Liver (tissue), 3 donors: Measurements from ENCODE around the gene GNB1L.

Experiments
- RXRA ChIP-seq, 2 donors: IDR thresholded peaks; 2 replicates each; pipeline ENCODE4 v1.6.1; 2017 to 2018; ENCODE audit warnings: antibody characterized with exemption in 2 of 2, mild to moderate bottlenecking in 1 of 2
- TF ChIP-seq, protein P1 (sequence below): fragments of 150-350 bp; IDR thresholded peaks from 2 replicates; pipeline ENCODE4 v1.5.1; 2017; ENCODE audit warnings: improper control_type of control experiment, low read depth, low read length; ENCODE audit not compliant: missing input control
- donor health status: healthy.
- donor health status: healthy.

DNA sequence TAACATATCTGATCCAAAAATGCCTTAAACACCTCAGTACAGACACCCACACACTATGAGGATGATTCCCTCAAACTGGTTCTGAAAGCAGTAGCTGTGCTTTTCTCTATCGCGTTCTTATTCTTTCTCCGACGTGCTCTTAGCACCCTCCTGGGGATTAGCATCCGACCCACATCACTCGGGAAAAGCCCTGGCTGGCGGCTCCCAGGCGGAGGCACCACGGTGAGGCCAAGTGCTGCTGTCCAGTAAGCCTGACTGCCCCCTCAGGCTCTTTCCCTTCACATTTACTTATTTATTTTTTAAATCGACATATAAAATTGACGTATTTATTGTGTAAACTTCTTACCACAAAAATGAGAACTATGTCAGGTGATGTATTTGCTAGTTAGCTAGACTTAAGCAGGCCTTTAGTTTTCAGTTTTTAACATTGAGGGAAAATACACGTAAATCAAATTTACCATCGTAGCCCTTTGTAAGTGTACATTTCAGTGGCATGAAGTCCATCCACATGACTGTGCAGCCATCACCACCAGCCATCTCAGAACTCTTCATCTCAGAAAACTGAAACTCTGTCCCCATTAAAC lies 74.9 kb downstream of the GNB1L start:
- TF ChIP-seq RXRA (IDR thresholded peaks at IDR 0.05), result no peak
- TF ChIP-seq, protein P1, sequence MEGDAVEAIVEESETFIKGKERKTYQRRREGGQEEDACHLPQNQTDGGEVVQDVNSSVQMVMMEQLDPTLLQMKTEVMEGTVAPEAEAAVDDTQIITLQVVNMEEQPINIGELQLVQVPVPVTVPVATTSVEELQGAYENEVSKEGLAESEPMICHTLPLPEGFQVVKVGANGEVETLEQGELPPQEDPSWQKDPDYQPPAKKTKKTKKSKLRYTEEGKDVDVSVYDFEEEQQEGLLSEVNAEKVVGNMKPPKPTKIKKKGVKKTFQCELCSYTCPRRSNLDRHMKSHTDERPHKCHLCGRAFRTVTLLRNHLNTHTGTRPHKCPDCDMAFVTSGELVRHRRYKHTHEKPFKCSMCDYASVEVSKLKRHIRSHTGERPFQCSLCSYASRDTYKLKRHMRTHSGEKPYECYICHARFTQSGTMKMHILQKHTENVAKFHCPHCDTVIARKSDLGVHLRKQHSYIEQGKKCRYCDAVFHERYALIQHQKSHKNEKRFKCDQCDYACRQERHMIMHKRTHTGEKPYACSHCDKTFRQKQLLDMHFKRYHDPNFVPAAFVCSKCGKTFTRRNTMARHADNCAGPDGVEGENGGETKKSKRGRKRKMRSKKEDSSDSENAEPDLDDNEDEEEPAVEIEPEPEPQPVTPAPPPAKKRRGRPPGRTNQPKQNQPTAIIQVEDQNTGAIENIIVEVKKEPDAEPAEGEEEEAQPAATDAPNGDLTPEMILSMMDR, result no peak
